Measurements from ENCODE around the gene ZFR2. TPM values are rescaled to one million over a fixed set of nuclear protein-coding genes. Genes with fewer than 3 reads are reported as not detected.

The ZFR2 gene
- total and polyA plus RNA-seq, 10 donors, result 0.11 to 0.92 (median 0.33) TPM; not detected in 3

DNA sequence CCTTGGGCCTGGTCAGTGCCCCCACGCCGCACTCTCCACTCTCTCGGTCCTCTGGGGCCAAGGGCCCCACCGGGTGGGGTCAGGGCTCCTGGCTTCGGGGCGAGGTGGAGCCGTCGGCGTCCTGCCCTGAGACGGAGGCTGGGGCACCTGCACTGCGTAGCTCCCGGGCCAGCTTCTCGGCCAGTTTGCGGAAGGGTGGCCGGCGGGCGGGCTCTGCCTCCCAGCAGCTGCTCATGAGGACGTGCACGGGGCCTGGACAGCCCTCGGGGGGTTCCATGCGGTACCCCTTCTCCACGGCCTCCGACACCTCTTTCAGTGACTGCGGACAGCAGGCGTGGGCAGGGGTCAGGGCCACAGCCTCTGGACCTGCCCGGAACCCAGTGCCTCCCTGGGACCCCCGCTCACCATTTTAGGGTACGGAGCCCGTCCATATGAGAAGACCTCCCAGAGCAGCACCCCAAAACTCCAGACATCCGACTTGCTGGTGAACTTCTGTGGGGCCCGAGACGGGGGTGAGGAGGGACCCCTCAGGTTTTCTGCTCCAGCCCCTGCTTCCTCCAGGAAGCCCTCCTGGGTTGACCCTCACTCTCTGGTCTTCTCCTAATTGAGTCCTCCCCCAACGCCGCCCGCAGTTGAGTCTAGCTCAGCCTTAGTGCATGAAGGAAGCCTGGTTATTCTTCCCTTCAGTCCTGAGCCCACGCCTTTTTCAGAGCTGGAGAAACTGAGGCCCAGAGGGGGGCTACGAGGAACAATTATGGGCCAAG lies 90.6 kb downstream of the ZFR2 start:
- H3K36me3 ChIP-seq, result peaks cover 0 to 20% (median 0%) of the 10 kb centered on the region in 6 donors
- intact Hi-C loops (cut with DNase I; ENCODE audit: low total_unique reads), result loop anchor here (10.0 kb wide), 1 partner anchor 47 kb away; no protein-coding TSS in a partner anchor
- H3K9me3 ChIP-seq, result peaks cover 6 to 32% (median 25%) of the 10 kb centered on the region in 8 donors
- H3K4me1 ChIP-seq, result no peaks in the 10 kb centered on the region
- no peak overlapping the region for H3K4me3 ChIP-seq
- 87 to 96% (median 91%) methylated on average over 23 to 37 of the region's 37 CpGs for WGBS, 5 donors
- no peak for DNase-seq
- H3K27ac ChIP-seq, result no peak overlapping the region
- TF ChIP-seq POLR2AphosphoS5 (IDR thresholded peaks at IDR 0.05) (no peak), CTCF (IDR thresholded peaks at IDR 0.05 in 8 of 11, conservative IDR thresholded peaks at IDR 0.05 in 3 of 11) (no peak), POLR2A (IDR thresholded peaks at IDR 0.05) (no peak)
- H3K27me3 ChIP-seq (replicated peaks in 1 of 7), result peaks cover 0 to 20% (median 0%) of the 10 kb centered on the region in 7 donors

GRCh38 chr19:3776479-3777040 lies 92.3 kb downstream of the ZFR2 start:
- 84 to 100% (median 88%) methylated on average over 1 of the region's 1 CpG for WGBS, 5 donors
- Histone ChIP-seq H3K27me3 (replicated peaks in 1 of 7) (peaks cover 0 to 9% (median 0%) of the 10 kb centered on the region in 7 donors), H3K4me3 (no peak overlapping the region), H3K27ac (no peak overlapping the region), H3K4me1 (no peaks in the 10 kb centered on the region), H3K9me3 (peaks cover 6 to 16% (median 11%) of the 10 kb centered on the region in 8 donors), H3K36me3 (peaks cover 0 to 2% (median 0%) of the 10 kb centered on the region in 6 donors)
- intact Hi-C loops (cut with DNase I; ENCODE audit: low total_unique reads), result loop anchor here (10.0 kb wide), 1 partner anchor 48 kb away; no protein-coding TSS in a partner anchor
- TF ChIP-seq CTCF (IDR thresholded peaks at IDR 0.05 in 8 of 11, conservative IDR thresholded peaks at IDR 0.05 in 3 of 11) (no peak), POLR2A (IDR thresholded peaks at IDR 0.05) (no peak), POLR2AphosphoS5 (IDR thresholded peaks at IDR 0.05) (no peak)
- no peak for DNase-seq

GRCh38 chr19:3775831-3776230 lies 93.0 kb downstream of the ZFR2 start:
- Histone ChIP-seq H3K27ac (no peak overlapping the region), H3K27me3 (replicated peaks in 1 of 7) (peaks cover 0 to 9% (median 0%) of the 10 kb centered on the region in 7 donors), H3K36me3 (no peaks in the 10 kb centered on the region), H3K4me3 (no peak overlapping the region), H3K9me3 (peaks cover under 1 to 9% (median 4%) of the 10 kb centered on the region in 8 donors), H3K4me1 (no peaks in the 10 kb centered on the region)
- TF ChIP-seq POLR2A (IDR thresholded peaks at IDR 0.05), result no peak
- no peak for TF ChIP-seq POLR2AphosphoS5 (IDR thresholded peaks at IDR 0.05)
- no peak for TF ChIP-seq CTCF (IDR thresholded peaks at IDR 0.05 in 8 of 11, conservative IDR thresholded peaks at IDR 0.05 in 3 of 11)
- intact Hi-C loops (cut with DNase I; ENCODE audit: low total_unique reads), result loop anchor here (10.0 kb wide), 1 partner anchor 49 kb away; no protein-coding TSS in a partner anchor
- WGBS, 5 donors, result 88 to 98% (median 91%) methylated on average over 5 of the region's 5 CpGs
- DNase-seq, result no peak

GRCh38 chr19:3775374-3775711 lies 93.5 kb downstream of the ZFR2 start:
- Histone ChIP-seq H3K9me3 (peaks cover 0 to 4% (median 0%) of the 10 kb centered on the region in 8 donors), H3K4me3 (no peak overlapping the region), H3K27ac (no peak overlapping the region), H3K4me1 (no peaks in the 10 kb centered on the region), H3K36me3 (peaks cover 0 to 1% (median 0%) of the 10 kb centered on the region in 6 donors), H3K27me3 (replicated peaks in 1 of 7) (peaks cover 0 to 9% (median 0%) of the 10 kb centered on the region in 7 donors)
- intact Hi-C loops (cut with DNase I; ENCODE audit: low total_unique reads), result loop anchor here (10.0 kb wide), 1 partner anchor 49 kb away; no protein-coding TSS in a partner anchor
- 77 to 94% (median 85%) methylated on average over 2 of the region's 2 CpGs; no CpG with 5 or more reads in 1 of the 5 donors for WGBS, 5 donors
- no peak for DNase-seq
- no peak for TF ChIP-seq POLR2AphosphoS5 (IDR thresholded peaks at IDR 0.05)
- no peak for TF ChIP-seq CTCF (IDR thresholded peaks at IDR 0.05 in 8 of 11, conservative IDR thresholded peaks at IDR 0.05 in 3 of 11)
- TF ChIP-seq POLR2A (IDR thresholded peaks at IDR 0.05), result no peak

Data from spleen (tissue), 11 donors.